ENCODE measurements around the gene STAB1.
A peak's percentile ranks its signal among the peaks of the same experiment; 100 is the strongest.
"Not testable (repeated sequence)": the region's sequence is repeated elsewhere in the genome, so short reads cannot be mapped to it uniquely, and the experiment has no call there.

Gene STAB1

GRCh38 chr3:52525680-52526561 is 30.8 kb downstream of the STAB1 start:
- peak; percentile 32 for DNase-seq

GRCh38 chr3:52526671-52527038 is 31.5 kb downstream of the STAB1 start:
- not testable (repeated sequence) for DNase-seq

DNA sequence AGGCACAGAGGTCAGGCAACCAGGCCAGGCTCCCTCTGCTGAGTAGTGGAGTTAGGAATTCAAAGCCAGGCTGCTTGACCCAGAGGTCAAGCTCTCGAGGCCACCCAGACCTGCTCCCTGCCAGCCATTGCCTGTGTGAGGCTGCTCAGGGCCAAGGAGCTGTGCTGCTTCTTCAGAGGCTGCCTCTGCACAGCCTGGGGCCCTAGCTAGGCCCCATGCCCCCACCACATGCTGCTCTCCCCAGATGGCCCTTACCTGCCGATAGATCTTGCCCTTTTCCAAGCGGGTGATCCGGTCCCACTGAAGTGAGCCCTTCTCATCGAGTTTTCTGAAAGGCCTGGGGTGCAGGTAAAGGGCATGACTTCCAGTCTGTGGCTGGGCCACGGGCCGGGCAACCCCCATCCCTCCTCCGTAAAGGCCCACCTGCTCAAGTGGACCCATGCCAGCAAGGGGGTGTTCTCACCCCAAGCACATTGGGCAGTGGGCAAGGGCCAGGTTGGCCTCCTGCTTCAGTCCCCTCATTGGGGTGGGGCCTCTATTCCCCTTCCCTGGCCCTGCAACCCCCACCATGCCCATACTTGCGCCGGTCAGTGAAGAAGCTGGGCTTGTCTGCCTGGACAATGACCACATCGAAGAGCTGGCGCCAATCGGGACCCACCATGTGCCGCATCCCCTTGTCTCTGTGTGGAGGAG is 32.0 kb downstream of the STAB1 start:
- DNase-seq: no peak

DNA sequence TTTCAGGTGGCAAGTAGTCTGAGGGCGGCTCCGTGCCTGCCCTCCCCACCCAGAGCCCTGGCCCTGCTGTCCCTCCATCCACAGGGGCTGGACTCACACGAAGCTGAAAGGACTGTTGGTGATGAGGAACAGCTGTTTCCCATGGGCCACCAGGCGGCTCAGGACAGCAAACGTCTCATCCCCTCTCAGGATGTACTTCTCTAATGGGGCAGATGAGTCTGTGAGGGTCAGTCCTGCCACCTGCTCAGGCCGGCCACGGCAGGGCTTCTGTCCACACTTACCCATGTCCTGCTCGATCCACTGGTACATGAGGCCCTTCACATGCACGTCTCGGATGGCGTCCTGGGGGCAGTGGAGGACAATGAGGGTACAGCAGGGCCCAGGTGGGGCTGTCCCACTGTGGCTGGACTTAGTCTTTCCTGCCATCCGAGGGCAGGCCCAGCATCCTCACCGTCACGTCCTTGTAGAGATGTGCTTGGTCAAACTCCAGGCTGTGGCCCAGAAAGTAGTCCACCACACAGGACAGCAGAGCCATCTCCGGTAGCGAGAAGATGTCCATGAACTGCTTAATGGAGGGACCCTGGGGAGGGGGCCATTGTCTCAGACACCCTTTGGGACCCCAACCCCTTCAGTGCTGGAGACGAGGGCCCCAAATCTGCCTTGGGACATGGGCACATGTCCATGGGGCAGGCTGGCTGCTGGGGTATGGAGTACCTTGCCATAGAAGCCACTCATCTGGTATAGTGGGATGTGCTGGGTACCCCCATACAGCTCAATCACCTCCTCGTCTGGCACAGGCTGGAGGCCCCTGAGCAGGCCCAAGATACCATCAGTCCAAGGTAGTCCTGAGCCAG is 32.8 kb downstream of the STAB1 start:
- DNase-seq: no peak

DNA sequence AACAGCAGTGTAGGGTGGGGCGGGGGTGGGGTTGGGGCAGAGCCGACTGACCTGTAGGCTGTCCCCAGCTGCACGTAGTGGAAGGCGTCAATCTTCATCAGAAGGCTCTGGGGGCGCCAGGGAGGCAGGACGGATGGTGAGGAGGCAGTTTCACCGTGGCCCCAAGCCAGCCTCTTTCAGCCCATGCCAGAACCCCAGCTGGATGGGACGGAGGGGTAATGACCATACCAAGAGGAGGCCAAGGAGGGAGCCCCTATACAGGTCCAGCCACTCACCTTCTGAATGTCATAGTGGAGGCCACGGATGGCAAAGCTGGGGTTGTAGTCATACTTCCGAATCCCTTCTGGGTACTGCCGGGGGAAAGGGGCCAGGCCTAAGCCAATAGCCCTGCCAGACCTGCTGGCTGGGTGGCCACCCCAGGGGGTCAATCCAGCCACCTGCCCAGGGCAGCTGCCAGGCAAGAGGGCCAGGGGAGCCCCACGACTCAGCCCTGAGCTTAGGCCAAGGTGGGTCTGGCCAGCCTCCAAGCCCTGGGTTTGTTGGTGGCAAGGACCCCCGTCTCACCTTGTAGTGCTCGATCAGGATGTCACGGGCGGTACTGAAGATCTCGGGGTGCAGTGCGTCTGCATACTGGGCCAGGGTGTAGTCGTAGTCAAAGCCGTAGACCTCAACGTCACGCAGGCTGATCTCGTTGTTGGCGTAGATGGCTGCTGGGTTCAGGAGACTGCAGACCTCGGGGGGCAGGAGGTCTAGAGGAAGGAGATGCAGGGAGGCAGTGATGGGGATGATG is 33.6 kb downstream of the STAB1 start:
- no peak for DNase-seq

GRCh38 chr3:52529376-52530333 is 34.5 kb downstream of the STAB1 start:
- DNase-seq: peak; percentile 85

DNA sequence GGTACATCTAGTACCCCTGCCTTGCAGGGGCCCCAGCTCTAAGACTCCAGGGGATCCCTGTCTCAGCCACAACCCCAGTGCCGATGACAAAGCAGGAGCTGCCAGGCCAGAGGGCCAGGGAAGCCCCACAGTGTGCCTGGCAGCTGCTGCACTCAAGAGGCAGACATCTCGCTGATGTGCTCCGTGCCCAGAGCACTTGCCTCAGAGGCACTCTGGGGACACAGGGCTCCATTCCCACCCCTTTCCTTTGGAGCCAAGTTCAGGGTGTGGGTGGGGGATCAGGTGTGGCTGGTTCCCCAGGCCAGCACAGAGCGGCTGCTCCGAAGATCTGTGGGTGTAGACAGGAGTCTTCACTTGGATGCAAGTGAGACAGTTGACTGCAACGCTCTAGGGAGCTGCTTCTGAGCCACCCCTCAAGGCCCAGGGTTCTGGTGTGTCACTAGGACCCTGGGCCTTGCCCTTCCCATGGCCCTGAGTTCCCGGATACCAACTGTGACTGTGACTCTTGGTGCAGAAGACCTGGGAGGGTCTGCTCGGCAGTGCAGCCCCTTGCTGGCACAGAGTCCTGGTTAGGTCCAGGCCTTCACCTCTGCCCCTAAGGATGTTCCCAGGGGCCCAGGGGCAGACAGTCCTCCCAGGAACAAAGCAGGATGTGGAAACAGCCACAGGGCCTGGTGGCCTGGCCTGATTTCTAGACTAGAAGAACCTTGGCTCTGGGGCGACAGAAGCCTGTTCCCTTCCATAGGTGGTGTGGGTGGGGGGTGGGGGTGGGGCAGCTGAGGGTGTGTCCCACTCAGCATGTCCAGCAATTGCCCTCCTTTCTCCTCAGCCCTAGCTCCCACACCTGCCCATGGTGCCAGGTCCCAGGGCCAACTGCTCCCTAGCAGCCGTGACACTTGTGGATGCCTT is 36.0 kb downstream of the STAB1 start:
- peak; percentile 29 for DNase-seq

- no peak for DNase-seq
Measured at GRCh38 chr3:52531860-52532516, 36.9 kb downstream of the STAB1 start.

DNA sequence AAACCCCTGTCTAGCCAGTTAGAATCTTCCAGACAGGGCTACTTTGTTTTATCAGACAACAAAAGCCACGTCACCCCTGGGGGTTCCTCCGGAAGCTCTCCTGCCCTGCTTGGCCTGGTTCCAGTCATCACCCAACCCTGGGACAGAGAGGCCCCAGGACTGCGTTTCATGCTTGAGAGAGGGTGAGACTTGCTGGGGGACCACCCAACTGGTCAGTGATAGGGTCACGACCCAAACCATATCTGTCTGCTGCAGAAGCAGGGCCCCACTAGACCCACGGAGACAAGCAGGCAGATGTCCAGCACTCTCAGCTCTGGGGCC is 37.3 kb downstream of the STAB1 start:
- no peak for DNase-seq

DNA sequence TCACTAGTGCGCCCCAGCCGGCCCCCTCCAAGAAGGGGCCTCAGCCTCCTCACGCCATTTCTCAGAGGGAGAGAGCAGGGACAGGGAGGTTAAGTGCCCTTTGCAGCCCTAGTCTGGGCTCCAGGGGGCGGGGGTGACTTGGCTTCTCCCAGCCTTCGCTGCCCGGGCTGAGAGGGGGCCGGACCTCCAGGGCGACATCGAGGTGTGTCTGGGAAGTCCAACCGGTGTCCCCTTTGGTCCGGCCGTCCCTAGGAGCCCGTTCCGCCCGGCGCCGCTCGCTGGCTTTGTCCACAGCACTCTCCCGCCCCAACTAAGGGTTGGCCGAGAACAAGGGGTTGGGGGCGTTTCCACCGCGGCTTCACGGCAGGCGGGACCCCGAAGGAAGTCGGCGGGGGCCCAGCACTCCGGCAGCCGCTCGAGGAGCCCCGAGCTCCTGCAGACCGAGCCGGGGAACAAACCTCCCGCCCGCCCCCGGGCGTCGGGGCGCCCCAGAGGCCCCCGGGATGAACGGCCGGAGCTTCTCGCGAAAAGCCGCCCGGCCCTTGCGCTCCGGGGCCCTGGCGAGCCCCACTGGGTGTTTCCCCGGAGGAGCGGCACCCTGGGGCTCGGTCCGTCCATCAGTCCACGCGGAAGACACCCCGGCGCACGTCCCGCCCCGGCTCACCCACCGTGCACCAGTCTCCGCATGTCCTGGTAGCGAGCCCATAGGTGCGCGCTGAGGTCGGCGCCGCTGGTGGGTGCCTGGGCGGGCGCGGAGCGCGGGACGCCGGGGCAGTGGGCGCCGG is 37.9 kb downstream of the STAB1 start:
- DNase-seq: no peak

GRCh38 chr3:52533623-52534280 is 38.6 kb downstream of the STAB1 start, which contains the start of gene NT5DC2:
Gene NT5DC2 (minus strand): TSS chr3:52533857. CDS start chr3:52533737, 120 bp downstream.
- DNase-seq: peak; percentile 86

DNA sequence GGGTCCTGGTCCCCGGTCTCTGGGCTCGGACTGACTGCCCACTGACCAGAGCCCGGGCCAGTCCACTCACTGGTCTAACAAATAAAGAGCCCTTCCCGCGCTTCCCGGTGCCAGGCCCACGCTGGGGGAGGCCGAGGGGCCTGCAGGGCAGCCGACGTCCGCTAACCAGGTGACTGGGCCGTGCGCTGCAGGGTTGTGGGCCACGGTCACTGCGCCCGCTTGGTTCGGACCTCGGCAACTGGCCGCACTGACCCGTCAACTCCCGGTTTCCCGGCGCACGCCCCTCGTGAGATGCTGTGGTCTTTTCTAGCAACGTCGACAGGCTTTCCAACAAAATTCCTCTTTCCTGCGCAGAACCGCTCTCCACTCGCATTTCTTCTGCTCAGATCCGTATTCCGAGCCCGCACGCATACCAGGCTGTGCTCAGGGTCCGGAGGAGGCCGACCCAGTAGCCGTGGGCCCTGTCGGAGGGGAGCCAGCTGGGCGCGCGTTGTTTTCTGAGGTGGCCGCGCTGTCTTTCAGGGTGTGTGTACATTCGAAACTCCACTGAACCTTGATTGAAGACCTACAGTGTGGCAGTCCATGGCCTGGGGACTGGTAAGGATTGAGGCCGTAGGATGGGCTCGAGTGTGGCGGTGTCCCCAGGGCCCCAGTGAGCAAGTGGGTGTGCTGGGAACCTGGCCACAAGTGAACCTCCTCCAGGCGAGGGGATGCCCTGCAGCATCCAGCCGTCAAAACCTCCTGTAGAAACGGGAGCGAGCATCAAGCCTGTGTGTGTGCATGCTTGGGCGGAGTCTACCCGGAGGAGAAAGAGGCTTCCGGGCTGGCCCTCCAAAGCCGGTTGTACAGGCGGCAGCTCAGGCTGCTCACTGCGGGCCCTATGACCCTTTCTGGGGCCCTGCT is 39.4 kb downstream of the STAB1 start:
- peak; percentile 68 for DNase-seq

- peak; percentile 28 for DNase-seq
Measured at GRCh38 chr3:52535411-52536111, 40.4 kb downstream of the STAB1 start.

GRCh38 chr3:52536112-52536368 is 40.9 kb downstream of the STAB1 start:
- no peak for DNase-seq

DNA sequence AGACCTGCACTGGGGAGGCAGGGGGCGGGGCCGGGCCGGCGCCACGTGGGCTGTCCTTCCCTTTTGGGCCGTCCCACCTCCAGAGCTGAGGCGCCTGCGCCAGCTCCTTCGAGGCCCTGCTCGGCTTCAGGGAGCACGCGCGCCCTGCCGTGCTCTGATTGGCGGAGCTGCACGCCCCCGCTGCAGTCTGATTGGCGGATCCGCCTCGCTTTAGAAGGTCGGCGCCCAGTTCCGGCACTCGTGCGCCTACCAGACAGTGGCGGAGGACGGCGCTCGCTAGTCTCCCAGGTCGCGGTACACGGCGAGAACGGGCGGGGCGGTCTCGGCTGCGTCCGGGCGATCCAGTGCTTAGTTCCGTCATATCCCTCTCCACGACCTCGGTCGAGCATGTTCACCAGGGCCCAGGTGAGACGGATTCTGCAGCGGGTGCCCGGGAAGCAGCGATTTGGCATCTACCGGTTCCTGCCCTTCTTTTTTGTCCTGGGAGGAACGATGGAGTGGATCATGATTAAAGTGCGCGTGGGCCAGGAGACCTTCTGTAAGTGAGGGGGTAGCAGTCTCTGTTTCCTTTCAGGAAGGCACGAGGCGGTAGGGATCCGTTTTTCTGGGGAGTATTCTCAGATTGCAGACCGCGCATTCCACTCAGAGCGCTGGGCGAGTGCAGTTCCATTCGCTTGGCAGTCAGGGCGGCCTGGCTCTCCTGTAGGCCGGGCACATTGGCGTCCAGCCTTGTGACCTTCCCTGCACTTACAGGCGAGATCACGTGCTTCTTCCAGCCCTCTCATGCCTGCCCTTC is 41.4 kb downstream of the STAB1 start, which contains the start of gene UQCC5:
TSS of gene UQCC5 (plus strand) at position 237 of the 796 bp plus-strand sequence. CDS start at position 388, 151 bp downstream.
- DNase-seq: peak; percentile 98

GRCh38 chr3:52537165-52537620 is 42.1 kb downstream of the STAB1 start:
- peak; percentile 41 for DNase-seq

All from NCI-H82 (cell line).